K562 (cell line): Measurements from ENCODE around the gene ITGB2. TPM values are rescaled to one million over a fixed set of nuclear protein-coding genes. Genes with fewer than 3 reads are reported as not detected.

Experiments
- BMI1 ChIP-seq: fragments of 150-350 bp; IDR thresholded peaks from 2 replicates; pipeline ENCODE4 v1.6.1; 2014; ENCODE audit warnings: low read length
- FOS ChIP-seq: IDR thresholded peaks from 3 replicates; pipeline ENCODE4 v1.6.1; 2011; ENCODE audit not compliant: insufficient read length; ENCODE audit errors: extremely low read depth
- MEIS2 ChIP-seq: fragments of 450-650 bp; IDR thresholded peaks from 2 replicates; pipeline ENCODE4 v1.6.1; 2014; ENCODE audit warnings: mild to moderate bottlenecking; ENCODE audit not compliant: partially characterized antibody
- SLC30A9 ChIP-seq: fragments of 250-450 bp; sonication (Bioruptor Pico); IDR thresholded peaks from 2 replicates; pipeline ENCODE4 v1.8.0; 2022; ENCODE audit warnings: mild to moderate bottlenecking, moderate library complexity
- SMARCA4 ChIP-seq: fragments of 450-650 bp; IDR thresholded peaks from 2 replicates; pipeline ENCODE4 v1.6.1; 2016
- SRSF7 ChIP-seq: fragments of 200-400 bp; formaldehyde crosslinking; optimal IDR thresholded peaks from 2 replicates; pipeline ENCODE3; 2017; ENCODE audit warnings: mild to moderate bottlenecking, low read depth, low read length
- TEAD2 ChIP-seq: fragments of 450-650 bp; IDR thresholded peaks from 2 replicates; pipeline ENCODE4 v1.6.1; 2016; ENCODE audit warnings: missing genetic modification characterization, control low read depth, missing compliant biosample characterization
- ZBTB8A ChIP-seq: fragments of 450-650 bp; IDR thresholded peaks from 2 replicates; pipeline ENCODE4 v1.6.1; 2018; ENCODE audit warnings: mild to moderate bottlenecking, moderate library complexity; ENCODE audit not compliant: partially characterized antibody
- ZNF316 ChIP-seq: fragments of 450-650 bp; IDR thresholded peaks from 2 replicates; pipeline ENCODE4 v1.6.1; 2016
- ZNF431 ChIP-seq: sonication (generic); formaldehyde crosslinking; IDR thresholded peaks from 2 replicates; pipeline ENCODE4 v1.8.0; 2022; ENCODE audit warnings: mild to moderate bottlenecking, missing genetic modification reagents
- polyA plus RNA-seq, 8 experiments: library from polyadenylated mRNA; depleted of rRNA in 4 of 8; stranded (reverse) in 5 of 8; unstranded in 3 of 8; fragments of >200 nt; fragmentation: Nextera tagmentation in 2 of 8; fragmentation: Illumina TruSeq in 1 of 8; extraction: Ambion mirVana in 2 of 8; extraction: Trizol in 1 of 8; gene quantifications; 2 replicates each; pipeline versions ENCODE4 v1.2.1 to v1.2.3, GENCODE V29; 2011 to 2014; ENCODE audit warnings: inconsistent platforms in 1 of 8, missing spikeins in 1 of 8
- total RNA-seq, 7 experiments: library from RNA; depleted of rRNA in 6 of 7; stranded (reverse); fragments of >200 nt in 6 of 7; fragmentation: Illumina TruSeq in 2 of 7; extraction: Trizol in 2 of 7; gene quantifications; 2 replicates each; pipeline versions ENCODE4 v1.2.1 to v1.2.3, GENCODE V29; 2011 to 2021; ENCODE audit warnings: low replicate concordance in 1 of 7
- TF ChIP-seq, protein P1 (sequence below), 2 experiments: fragments of 450-650 bp in 1 of 2; sonication (generic) in 1 of 2; formaldehyde crosslinking in 1 of 2; IDR thresholded peaks in 1 of 2; conservative IDR thresholded peaks in 1 of 2; 2 replicates each; pipeline versions ENCODE4 v1.6.1 to v1.8.1; 2016 to 2023; ENCODE audit warnings: mild to moderate bottlenecking in 2 of 2, moderate library complexity in 2 of 2, inconsistent platforms in 1 of 2, missing genetic modification reagents in 1 of 2
- TF ChIP-seq, protein P2 (sequence below): fragments of 450-650 bp; formaldehyde crosslinking; IDR thresholded peaks from 2 replicates; pipeline ENCODE4 v1.4.0; 2022; ENCODE audit warnings: missing genetic modification characterization
- TF ChIP-seq, protein P3 (sequence below): fragments of 250-450 bp; sonication (Bioruptor Pico); IDR thresholded peaks from 2 replicates; pipeline ENCODE4 v1.4.0; 2020; ENCODE audit warnings: mild to moderate bottlenecking, moderate library complexity, borderline replicate concordance
- TF ChIP-seq, protein P4 (sequence below): fragments of 250-450 bp; sonication (Bioruptor Pico); IDR thresholded peaks from 2 replicates; pipeline ENCODE4 v1.8.0; 2021; ENCODE audit warnings: mild to moderate bottlenecking, moderate library complexity
- TF ChIP-seq, protein P5 (sequence below): sonication (generic); formaldehyde crosslinking; IDR thresholded peaks from 2 replicates; pipeline ENCODE4 v1.8.1; 2023; ENCODE audit warnings: mild to moderate bottlenecking, missing genetic modification reagents
- TF ChIP-seq, protein P6 (sequence below): fragments of 450-650 bp; IDR thresholded peaks from 2 replicates; pipeline ENCODE4 v1.7.0; 2016; ENCODE audit warnings: borderline replicate concordance

Gene ITGB2
- total and polyA plus RNA-seq, 9 of the 15 experiments (the other 6 are each of a cell fraction or from before 2014, with no cell fraction given): 0.07 to 1.3 (median 0.51) TPM; not detected in 2

DNA sequence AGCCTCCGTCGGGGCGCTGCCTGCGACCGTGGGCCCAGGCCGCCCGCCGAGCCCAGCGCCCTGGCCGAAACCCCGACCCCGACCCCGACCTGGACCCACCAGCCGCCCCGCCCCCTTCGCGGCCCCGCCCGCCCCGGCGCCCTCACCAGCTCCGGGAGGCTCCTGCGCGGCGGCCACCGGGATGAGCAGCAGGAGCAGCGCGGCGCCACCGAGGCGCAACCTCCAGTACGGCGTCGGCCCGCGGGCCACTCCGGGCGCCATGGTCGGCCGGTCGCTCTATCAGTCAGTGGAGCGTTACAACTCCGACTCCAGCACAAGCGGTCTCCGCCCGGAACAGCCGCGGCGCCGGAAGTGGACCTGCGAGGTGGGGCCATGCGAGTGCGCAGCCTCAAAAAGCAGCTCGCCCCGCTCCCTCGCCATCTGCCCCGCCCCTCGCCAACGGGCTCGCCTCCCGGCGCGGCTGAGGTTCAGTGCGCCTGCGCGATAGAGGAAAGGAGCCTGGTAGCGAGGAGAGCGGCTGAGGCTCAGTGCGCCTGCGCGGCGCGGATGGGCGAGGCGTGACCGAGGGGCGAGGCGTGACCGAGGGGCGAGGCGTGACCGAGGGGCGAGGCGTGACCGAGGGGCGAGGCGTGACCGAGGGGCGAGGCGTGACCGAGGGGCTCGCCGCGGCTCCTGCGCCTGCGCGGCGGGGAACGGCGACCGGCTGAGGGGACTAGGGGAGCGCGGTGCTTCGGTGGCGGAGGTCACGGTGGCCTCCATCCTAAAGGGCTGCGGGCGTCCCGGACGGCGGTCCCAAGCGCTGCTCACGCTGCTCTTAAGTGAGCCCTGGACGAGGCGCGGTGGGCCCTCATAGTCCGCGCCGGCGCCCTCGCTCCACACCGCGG is 47.1 kb downstream of the ITGB2 start, which contains the start of gene PTTG1IP (continued):
- TF ChIP-seq, protein P1, sequence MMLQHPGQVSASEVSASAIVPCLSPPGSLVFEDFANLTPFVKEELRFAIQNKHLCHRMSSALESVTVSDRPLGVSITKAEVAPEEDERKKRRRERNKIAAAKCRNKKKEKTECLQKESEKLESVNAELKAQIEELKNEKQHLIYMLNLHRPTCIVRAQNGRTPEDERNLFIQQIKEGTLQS (IDR thresholded peaks at IDR 0.05): no peak
- TF ChIP-seq, protein P1 (CRISPR knock-in tag; conservative IDR thresholded peaks at IDR 0.05): no peak
- TF ChIP-seq ZBTB8A: no peak
- TF ChIP-seq, protein P2, sequence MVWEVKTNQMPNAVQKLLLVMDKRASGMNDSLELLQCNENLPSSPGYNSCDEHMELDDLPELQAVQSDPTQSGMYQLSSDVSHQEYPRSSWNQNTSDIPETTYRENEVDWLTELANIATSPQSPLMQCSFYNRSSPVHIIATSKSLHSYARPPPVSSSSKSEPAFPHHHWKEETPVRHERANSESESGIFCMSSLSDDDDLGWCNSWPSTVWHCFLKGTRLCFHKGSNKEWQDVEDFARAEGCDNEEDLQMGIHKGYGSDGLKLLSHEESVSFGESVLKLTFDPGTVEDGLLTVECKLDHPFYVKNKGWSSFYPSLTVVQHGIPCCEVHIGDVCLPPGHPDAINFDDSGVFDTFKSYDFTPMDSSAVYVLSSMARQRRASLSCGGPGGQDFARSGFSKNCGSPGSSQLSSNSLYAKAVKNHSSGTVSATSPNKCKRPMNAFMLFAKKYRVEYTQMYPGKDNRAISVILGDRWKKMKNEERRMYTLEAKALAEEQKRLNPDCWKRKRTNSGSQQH (CRISPR knock-in tag): no peak
- TF ChIP-seq, protein P3, sequence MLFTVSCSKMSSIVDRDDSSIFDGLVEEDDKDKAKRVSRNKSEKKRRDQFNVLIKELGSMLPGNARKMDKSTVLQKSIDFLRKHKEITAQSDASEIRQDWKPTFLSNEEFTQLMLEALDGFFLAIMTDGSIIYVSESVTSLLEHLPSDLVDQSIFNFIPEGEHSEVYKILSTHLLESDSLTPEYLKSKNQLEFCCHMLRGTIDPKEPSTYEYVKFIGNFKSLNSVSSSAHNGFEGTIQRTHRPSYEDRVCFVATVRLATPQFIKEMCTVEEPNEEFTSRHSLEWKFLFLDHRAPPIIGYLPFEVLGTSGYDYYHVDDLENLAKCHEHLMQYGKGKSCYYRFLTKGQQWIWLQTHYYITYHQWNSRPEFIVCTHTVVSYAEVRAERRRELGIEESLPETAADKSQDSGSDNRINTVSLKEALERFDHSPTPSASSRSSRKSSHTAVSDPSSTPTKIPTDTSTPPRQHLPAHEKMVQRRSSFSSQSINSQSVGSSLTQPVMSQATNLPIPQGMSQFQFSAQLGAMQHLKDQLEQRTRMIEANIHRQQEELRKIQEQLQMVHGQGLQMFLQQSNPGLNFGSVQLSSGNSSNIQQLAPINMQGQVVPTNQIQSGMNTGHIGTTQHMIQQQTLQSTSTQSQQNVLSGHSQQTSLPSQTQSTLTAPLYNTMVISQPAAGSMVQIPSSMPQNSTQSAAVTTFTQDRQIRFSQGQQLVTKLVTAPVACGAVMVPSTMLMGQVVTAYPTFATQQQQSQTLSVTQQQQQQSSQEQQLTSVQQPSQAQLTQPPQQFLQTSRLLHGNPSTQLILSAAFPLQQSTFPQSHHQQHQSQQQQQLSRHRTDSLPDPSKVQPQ (CRISPR knock-in tag): no peak
- TF ChIP-seq, protein P4, sequence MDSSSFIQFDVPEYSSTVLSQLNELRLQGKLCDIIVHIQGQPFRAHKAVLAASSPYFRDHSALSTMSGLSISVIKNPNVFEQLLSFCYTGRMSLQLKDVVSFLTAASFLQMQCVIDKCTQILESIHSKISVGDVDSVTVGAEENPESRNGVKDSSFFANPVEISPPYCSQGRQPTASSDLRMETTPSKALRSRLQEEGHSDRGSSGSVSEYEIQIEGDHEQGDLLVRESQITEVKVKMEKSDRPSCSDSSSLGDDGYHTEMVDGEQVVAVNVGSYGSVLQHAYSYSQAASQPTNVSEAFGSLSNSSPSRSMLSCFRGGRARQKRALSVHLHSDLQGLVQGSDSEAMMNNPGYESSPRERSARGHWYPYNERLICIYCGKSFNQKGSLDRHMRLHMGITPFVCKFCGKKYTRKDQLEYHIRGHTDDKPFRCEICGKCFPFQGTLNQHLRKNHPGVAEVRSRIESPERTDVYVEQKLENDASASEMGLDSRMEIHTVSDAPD (CRISPR knock-in tag): no peak
- TF ChIP-seq TEAD2: no peak
- TF ChIP-seq, protein P5, sequence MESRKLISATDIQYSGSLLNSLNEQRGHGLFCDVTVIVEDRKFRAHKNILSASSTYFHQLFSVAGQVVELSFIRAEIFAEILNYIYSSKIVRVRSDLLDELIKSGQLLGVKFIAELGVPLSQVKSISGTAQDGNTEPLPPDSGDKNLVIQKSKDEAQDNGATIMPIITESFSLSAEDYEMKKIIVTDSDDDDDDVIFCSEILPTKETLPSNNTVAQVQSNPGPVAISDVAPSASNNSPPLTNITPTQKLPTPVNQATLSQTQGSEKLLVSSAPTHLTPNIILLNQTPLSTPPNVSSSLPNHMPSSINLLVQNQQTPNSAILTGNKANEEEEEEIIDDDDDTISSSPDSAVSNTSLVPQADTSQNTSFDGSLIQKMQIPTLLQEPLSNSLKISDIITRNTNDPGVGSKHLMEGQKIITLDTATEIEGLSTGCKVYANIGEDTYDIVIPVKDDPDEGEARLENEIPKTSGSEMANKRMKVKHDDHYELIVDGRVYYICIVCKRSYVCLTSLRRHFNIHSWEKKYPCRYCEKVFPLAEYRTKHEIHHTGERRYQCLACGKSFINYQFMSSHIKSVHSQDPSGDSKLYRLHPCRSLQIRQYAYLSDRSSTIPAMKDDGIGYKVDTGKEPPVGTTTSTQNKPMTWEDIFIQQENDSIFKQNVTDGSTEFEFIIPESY: no peak
- TF ChIP-seq ZNF431: no peak; the same call in 1 of the 2 replicates
- no peak for TF ChIP-seq SMARCA4
- TF ChIP-seq BMI1: no peak
- TF ChIP-seq SRSF7: no peak
- TF ChIP-seq SLC30A9: no peak
- TF ChIP-seq, protein P6, sequence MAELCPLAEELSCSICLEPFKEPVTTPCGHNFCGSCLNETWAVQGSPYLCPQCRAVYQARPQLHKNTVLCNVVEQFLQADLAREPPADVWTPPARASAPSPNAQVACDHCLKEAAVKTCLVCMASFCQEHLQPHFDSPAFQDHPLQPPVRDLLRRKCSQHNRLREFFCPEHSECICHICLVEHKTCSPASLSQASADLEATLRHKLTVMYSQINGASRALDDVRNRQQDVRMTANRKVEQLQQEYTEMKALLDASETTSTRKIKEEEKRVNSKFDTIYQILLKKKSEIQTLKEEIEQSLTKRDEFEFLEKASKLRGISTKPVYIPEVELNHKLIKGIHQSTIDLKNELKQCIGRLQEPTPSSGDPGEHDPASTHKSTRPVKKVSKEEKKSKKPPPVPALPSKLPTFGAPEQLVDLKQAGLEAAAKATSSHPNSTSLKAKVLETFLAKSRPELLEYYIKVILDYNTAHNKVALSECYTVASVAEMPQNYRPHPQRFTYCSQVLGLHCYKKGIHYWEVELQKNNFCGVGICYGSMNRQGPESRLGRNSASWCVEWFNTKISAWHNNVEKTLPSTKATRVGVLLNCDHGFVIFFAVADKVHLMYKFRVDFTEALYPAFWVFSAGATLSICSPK: no peak
- TF ChIP-seq FOS: no peak
- TF ChIP-seq MEIS2: peak; percentile 98
- TF ChIP-seq ZNF316: no peak
